ENCODE data around the gene ROR1. TPM values are rescaled to one million over a fixed set of nuclear protein-coding genes. Genes with fewer than 3 reads are reported as not detected.
"Not testable (repeated sequence)": the region's sequence is repeated elsewhere in the genome, so short reads cannot be mapped to it uniquely, and the experiment has no call there.

Gene ROR1
- total RNA-seq, 1 donor from 2014 or later: 11.0 TPM

DNA sequence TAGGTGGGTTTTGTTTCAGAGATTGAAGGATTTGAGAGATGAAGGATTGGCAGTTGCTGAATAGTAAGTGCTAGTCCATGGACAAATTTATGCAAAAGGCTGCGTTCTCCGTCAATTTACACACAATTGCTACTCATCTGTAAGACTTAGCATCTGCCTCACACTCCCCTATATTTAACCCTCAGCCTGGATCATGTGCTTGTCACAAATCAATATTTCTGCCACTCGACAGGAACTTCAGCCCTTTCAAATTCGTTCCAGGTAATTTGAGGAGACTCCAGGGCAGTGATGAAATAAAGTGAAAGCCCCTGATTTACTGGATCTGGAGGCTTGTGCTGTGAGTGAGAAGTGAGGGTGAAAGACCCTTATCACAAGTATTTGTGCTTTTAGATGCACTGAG is 324.0 kb downstream of the ROR1 start:
- H3K4me1 Mint-ChIP-seq: peaks cover 42% of the 10 kb centered on the region
- no peak overlapping the region for H3K4me3 Mint-ChIP-seq

GRCh38 chr1:64098436-64098835 is 324.6 kb downstream of the ROR1 start:
- no peak overlapping the region for H3K4me3 Mint-ChIP-seq
- no peak overlapping the region for H3K27ac Mint-ChIP-seq (ENCODE audit: unreplicated experiment)
- DNase-seq (ENCODE audit: low read depth, low spot score): no peak
- H3K9me3 Mint-ChIP-seq: no peaks in the 10 kb centered on the region
- no peaks in the 10 kb centered on the region for H3K36me3 Mint-ChIP-seq (ENCODE audit: low read depth)
- TF ChIP-seq, protein P1, sequence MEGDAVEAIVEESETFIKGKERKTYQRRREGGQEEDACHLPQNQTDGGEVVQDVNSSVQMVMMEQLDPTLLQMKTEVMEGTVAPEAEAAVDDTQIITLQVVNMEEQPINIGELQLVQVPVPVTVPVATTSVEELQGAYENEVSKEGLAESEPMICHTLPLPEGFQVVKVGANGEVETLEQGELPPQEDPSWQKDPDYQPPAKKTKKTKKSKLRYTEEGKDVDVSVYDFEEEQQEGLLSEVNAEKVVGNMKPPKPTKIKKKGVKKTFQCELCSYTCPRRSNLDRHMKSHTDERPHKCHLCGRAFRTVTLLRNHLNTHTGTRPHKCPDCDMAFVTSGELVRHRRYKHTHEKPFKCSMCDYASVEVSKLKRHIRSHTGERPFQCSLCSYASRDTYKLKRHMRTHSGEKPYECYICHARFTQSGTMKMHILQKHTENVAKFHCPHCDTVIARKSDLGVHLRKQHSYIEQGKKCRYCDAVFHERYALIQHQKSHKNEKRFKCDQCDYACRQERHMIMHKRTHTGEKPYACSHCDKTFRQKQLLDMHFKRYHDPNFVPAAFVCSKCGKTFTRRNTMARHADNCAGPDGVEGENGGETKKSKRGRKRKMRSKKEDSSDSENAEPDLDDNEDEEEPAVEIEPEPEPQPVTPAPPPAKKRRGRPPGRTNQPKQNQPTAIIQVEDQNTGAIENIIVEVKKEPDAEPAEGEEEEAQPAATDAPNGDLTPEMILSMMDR (conservative IDR thresholded peaks at IDR 0.05): no peak
- H3K4me1 Mint-ChIP-seq: peaks cover 37% of the 10 kb centered on the region
- H3K27me3 Mint-ChIP-seq (ENCODE audit: low read depth): no peaks in the 10 kb centered on the region

More for the DNA sequence above, 324.0 kb downstream of the ROR1 start:
- Mint-ChIP-seq H3K36me3 (ENCODE audit: low read depth) (no peaks in the 10 kb centered on the region), H3K27ac (ENCODE audit: unreplicated experiment) (no peak overlapping the region), H3K27me3 (ENCODE audit: low read depth) (no peaks in the 10 kb centered on the region), H3K9me3 (no peaks in the 10 kb centered on the region)
- TF ChIP-seq, protein P1 (conservative IDR thresholded peaks at IDR 0.05): no peak
- no peak for DNase-seq (ENCODE audit: low read depth, low spot score)

DNA sequence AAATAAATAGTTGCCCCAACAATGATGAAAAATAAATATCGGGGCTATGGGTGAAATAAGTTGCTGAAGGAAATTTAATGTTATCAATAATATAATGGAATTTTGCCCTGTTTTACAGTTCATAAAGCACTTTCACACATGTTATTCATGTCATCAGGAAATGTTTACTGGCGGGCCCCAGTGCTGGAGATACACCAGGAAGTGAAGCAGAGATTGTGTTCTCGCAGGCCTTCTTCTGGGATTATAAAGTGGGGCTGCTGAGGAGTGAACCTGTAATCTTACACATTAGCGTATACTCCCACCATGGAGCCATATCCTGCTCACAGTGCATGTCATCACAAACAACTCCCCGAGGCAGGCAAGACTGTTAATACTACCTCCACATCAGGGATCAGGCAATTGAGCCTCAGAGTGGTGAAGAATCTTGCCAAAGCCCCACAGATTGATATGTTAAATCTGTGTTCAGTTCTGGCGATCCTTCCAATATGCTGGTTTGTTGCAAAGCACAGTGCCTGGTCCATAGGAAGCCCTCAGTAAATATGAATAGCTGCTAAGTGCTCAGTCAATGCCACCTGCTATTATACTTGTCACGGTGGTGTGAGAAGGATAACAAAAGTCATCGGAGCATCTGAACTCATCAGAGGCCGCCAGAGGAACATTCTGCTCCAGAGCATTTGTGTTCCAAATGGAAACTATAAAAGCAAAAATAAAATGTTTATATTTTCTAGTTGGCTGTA is 325.2 kb downstream of the ROR1 start:
- DNase-seq (ENCODE audit: low read depth, low spot score): no peak
- Mint-ChIP-seq H3K36me3 (ENCODE audit: low read depth) (no peaks in the 10 kb centered on the region), H3K4me3 (no peak overlapping the region), H3K9me3 (no peaks in the 10 kb centered on the region), H3K4me1 (peaks cover 32% of the 10 kb centered on the region), H3K27ac (ENCODE audit: unreplicated experiment) (peak overlapping the region; percentile 57), H3K27me3 (ENCODE audit: low read depth) (no peaks in the 10 kb centered on the region)
- TF ChIP-seq, protein P1 (conservative IDR thresholded peaks at IDR 0.05): no peak

GRCh38 chr1:64100791-64101190 is 327.0 kb downstream of the ROR1 start:
- peaks cover 32% of the 10 kb centered on the region for H3K4me1 Mint-ChIP-seq
- H3K27ac Mint-ChIP-seq (ENCODE audit: unreplicated experiment): peak overlapping the region; percentile 73

GRCh38 chr1:64104585-64104984 is 330.8 kb downstream of the ROR1 start:
- H3K36me3 Mint-ChIP-seq (ENCODE audit: low read depth); H3K27me3 Mint-ChIP-seq (ENCODE audit: low read depth); H3K4me3 Mint-ChIP-seq; DNase-seq (ENCODE audit: low read depth, low spot score); H3K27ac Mint-ChIP-seq (ENCODE audit: unreplicated experiment); H3K9me3 Mint-ChIP-seq: not testable (repeated sequence)
- peaks cover 53% of the 10 kb centered on the region for H3K4me1 Mint-ChIP-seq

More at GRCh38 chr1:64100791-64101190, 327.0 kb downstream of the ROR1 start:
- Mint-ChIP-seq H3K9me3 (peaks cover 5% of the 10 kb centered on the region), H3K36me3 (ENCODE audit: low read depth) (peaks cover 3% of the 10 kb centered on the region), H3K4me3 (no peak overlapping the region), H3K27me3 (ENCODE audit: low read depth) (no peaks in the 10 kb centered on the region)
- DNase-seq (ENCODE audit: low read depth, low spot score): no peak
- TF ChIP-seq, protein P1 (conservative IDR thresholded peaks at IDR 0.05): no peak

DNA sequence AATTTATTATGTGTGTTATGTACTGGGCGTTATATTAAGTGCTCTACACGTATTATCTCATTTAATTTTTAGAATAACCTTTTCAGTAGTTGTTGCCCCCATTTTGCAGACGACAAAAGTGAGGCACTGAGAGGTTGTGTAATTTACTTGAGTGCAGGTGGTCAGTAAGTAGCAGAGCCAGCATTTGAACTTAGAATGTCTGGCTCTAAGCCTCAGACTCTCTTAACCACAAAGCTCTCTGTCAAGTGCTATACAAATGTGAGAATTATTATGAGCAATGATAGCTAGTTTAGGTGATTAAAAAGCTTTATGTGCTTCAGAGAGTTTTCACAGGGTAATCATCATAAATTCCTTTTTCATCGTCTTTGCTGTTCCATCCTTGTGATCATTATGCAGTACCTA is 333.3 kb downstream of the ROR1 start:
- Mint-ChIP-seq H3K36me3 (ENCODE audit: low read depth) (peaks cover 3% of the 10 kb centered on the region), H3K4me1 (peaks cover 58% of the 10 kb centered on the region)
- TF ChIP-seq, protein P1 (conservative IDR thresholded peaks at IDR 0.05): no peak

More for the DNA sequence above, 333.3 kb downstream of the ROR1 start:
- Mint-ChIP-seq H3K9me3 (peaks cover 5% of the 10 kb centered on the region), H3K27ac (ENCODE audit: unreplicated experiment) (no peak overlapping the region), H3K27me3 (ENCODE audit: low read depth) (no peaks in the 10 kb centered on the region), H3K4me3 (no peak overlapping the region)
- no peak for DNase-seq (ENCODE audit: low read depth, low spot score)

Measured in neural crest cell (in vitro differentiated cells).